ENCODE results near the gene UNK. TPM values are rescaled to one million over a fixed set of nuclear protein-coding genes. Genes with fewer than 3 reads are reported as not detected.

The UNK gene
- total and polyA plus RNA-seq, 2 of the 13 experiments (the other 11 are each of a cell fraction or from before 2014, with no cell fraction given): 31.6 to 33.0 TPM

DNA sequence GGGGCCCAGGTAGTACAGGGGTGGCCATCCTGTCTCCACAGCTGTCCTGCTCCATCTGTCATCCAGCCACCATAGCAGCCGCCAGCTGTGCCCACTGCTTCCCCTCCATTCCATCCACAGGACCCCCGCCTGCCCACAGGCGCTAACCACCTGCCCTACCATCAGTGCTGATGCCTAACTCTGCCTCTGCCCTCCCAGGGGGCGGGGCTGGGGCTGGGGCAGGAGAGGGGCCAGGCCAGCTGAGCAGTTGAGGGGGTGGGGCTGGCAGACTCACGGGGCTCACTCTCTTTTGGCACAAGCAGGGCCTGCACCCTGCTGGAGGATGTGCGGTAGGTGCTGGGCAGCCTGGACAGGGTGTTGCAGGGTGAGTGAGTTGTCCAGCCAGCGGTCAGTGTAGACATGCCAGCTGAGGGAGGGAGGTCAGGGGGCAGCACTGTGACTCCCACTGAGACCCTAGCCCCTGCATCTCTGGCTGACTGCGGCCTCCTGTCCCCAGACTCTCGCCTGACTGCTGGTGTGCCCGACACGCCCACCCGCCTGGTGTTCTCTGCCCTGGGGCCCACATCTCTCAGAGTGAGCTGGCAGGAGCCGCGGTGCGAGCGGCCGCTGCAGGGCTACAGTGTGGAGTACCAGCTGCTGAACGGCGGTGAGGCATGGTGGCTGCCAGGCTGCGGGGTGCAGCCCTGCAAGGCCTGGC, 29.3 kb upstream of the UNK start:
- ATAC-seq: peak; percentile 11
- Histone ChIP-seq H3K27me3 (ENCODE audit: control insufficient read depth in 1 of 2, insufficient read depth in 2 of 2, low read length in 2 of 2) (no peaks in the 10 kb centered on the region), H4K20me1 (ENCODE audit: insufficient read depth, low read length) (no peaks in the 10 kb centered on the region), H3K9ac (ENCODE audit: insufficient read depth, low read depth, low read length) (peak overlapping the region; percentile 75; the same call in 1 of the 2 replicates), H3K4me2 (ENCODE audit: low read depth, low read length) (peak overlapping the region; percentile 89), H3K27ac (ENCODE audit: extremely low read length, insufficient read depth, low read length) (peak overlapping the region; percentile 72), H2AFZ (ENCODE audit: low read length) (no peak overlapping the region), H3K9me3 (ENCODE audit: low read length) (no peaks in the 10 kb centered on the region), H3K36me3 (replicated peaks in 1 of 2; ENCODE audit: control insufficient read depth in 1 of 2, insufficient read depth in 2 of 2, low read length in 2 of 2) (no peaks in the 10 kb centered on the region), H3K4me1 (ENCODE audit: insufficient read depth, low read length) (peaks cover 61% of the 10 kb centered on the region), H3K4me3 (replicated peaks in 1 of 3; ENCODE audit: insufficient read depth in 1 of 3, low read depth in 2 of 3, low read length in 3 of 3) (peak overlapping the region in 1 of 3 experiments; percentile 69; a peak in 1 of 6 replicates), H3K79me2 (ENCODE audit: insufficient read depth, low read length) (no peaks in the 10 kb centered on the region)
- ChIA-PET CTCF (ENCODE audit: low intra/inter-chr PET ratio, low total read pairs) (interaction anchor here (1.3 to 2.8 kb wide), 2 partner anchors 9 to 17 kb away, joined by 4 to 12 read pairs; partner anchors contain the start of gene GALK1), POLR2A (interaction anchor here (1.6 to 5.8 kb wide), 13 partner anchors 9 to 121 kb away, joined by 5 to 116 read pairs (median 11); partner anchors contain the start of genes GALK1, RECQL5, SAP30BP and UNC13D)
- intact Hi-C loops (cut with micrococcal nuclease; ENCODE audit: unreplicated experiment): no loop called here
- FAIRE-seq: no peak
- DNase-seq (ENCODE audit: low spot score): no peak
- in situ Hi-C loops (cut with HindIII; ENCODE audit: extremely low pct_ligation_motif_present, low pct_unique_long_range_greater_than_20kb): loop anchor here (10.0 kb wide), 1 partner anchor 141 kb away; no protein-coding TSS in a partner anchor
- no TSS peak for BruUV-seq (replicated peaks)
- 81% methylated on average over 11 of the region's 20 CpGs for WGBS (ENCODE audit: low lambda C conversion rate)
- TF ChIP-seq SIN3A (IDR thresholded peaks at IDR 0.05; ENCODE audit: borderline replicate concordance, low read depth, low read length) (no peak), ZNF235 (CRISPR knock-in tag; IDR thresholded peaks at IDR 0.05; ENCODE audit: borderline replicate concordance) (0 out of 2 replicates have a peak, but pooled peaks have one; percentile 16), MED8 (CRISPR knock-in tag; IDR thresholded peaks at IDR 0.05; ENCODE audit: insufficient replicate concordance) (no peak), TEAD2 (CRISPR knock-in tag; IDR thresholded peaks at IDR 0.05) (no peak), ZNF333 (CRISPR knock-in tag; IDR thresholded peaks at IDR 0.05; ENCODE audit: borderline replicate concordance) (no peak), ZNF431 (CRISPR knock-in tag; IDR thresholded peaks at IDR 0.05; ENCODE audit: borderline replicate concordance, low read depth) (no peak), GZF1 (CRISPR knock-in tag; IDR thresholded peaks at IDR 0.05) (no peak), ZNF430 (CRISPR knock-in tag; IDR thresholded peaks at IDR 0.05) (0 out of 2 replicates have a peak, but pooled peaks have one; percentile 6), PRPF4 (IDR thresholded peaks at IDR 0.05; ENCODE audit: low read depth, low read length, poor library complexity, severe bottlenecking) (no peak), YEATS4 (CRISPR knock-in tag; IDR thresholded peaks at IDR 0.05; ENCODE audit: borderline replicate concordance) (no peak), CHD2 (IDR thresholded peaks at IDR 0.05; ENCODE audit: low read depth, low read length) (no peak), GLMP (CRISPR knock-in tag; IDR thresholded peaks at IDR 0.05; ENCODE audit: borderline replicate concordance) (no peak), ZNF274 (CRISPR knock-in tag; IDR thresholded peaks at IDR 0.05) (no peak), AHR (CRISPR knock-in tag; IDR thresholded peaks at IDR 0.05) (0 out of 2 replicates have a peak, but pooled peaks have one; percentile 43), SOX5 (CRISPR knock-in tag; IDR thresholded peaks at IDR 0.05; ENCODE audit: borderline replicate concordance) (no peak)

Data from HepG2 (cell line).